NCI-H526 (cell line): ENCODE data around the gene UBL7.
A peak's percentile ranks its signal among the peaks of the same experiment; 100 is the strongest.
"Not testable (repeated sequence)": the region's sequence is repeated elsewhere in the genome, so short reads cannot be mapped to it uniquely, and the experiment has no call there.

Experiments
- DNase-seq, 2 experiments: peaks; one replicate each; lab custom pipeline; 2025; lab: John Stamatoyannopoulos, UW

The UBL7 gene

GRCh38 chr15:74460871-74461846 is at the start of gene UBL7:
UBL7 (minus strand) TSS chr15:74461160; CDS start chr15:74458867, 2,293 bp downstream.
- peak; percentile 98 to 99 for DNase-seq

DNA sequence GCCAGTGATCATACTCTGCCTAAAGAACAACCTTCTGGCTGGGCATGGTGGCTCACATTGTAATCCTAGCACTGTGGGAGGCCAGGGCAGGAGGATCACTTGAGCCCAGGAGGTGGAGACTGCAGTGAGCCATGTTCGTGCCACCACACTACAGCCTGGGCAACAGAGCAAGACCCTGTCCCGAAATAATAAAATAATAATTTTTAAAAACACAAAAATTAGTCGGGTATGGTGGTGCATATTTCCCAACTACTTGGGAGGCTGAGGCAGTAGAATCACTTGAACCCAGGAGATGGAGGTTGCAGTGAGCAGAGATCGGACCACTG is 45.5 kb upstream of the UBL7 start:
- no peak for DNase-seq

GRCh38 chr15:74505837-74506514 is 45.0 kb upstream of the UBL7 start:
- no peak for DNase-seq

GRCh38 chr15:74504836-74505235 is 43.9 kb upstream of the UBL7 start:
- no peak for DNase-seq

DNA sequence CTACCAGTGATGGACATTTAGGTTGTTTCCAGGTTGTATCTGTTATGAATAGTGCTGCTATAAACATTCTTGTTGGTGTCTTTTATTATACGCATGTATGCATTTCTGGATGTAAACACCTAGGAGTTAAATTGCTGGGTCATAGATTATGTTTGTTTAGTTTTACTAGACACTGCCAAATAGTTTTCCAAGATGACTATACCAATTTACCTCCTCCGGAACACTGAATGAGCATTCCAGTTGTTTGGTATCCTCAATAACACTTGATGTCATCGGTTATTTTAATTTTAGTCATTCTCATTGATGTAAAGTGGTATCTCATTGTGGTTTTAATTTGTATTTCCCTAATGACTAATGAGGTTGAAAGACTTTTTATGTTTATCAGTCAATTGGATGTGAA is 43.5 kb upstream of the UBL7 start:
- no peak for DNase-seq

- DNase-seq: no peak
These were observed 41.3 kb upstream of the UBL7 start for GRCh38 chr15:74502301-74502700.

DNA sequence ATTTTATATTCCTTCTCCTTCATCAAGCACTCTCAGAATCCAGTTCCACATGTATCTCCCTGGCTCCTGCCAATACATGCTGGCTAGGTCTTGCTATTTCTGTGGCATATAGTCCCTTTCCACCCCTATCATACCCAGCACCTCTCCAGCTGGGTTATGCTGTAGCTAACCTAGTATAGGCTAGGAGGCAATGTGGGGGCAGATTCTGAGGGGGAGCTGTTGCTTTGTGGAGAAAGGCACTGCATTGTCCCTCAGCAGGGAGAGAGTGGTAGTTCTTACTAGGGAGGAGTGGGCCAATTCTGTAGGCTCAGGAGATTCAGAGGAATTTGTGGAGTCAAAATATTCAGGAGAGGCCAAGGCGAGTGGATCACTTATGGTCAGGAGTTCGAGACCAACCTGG is 39.4 kb upstream of the UBL7 start:
- no peak for DNase-seq

DNA sequence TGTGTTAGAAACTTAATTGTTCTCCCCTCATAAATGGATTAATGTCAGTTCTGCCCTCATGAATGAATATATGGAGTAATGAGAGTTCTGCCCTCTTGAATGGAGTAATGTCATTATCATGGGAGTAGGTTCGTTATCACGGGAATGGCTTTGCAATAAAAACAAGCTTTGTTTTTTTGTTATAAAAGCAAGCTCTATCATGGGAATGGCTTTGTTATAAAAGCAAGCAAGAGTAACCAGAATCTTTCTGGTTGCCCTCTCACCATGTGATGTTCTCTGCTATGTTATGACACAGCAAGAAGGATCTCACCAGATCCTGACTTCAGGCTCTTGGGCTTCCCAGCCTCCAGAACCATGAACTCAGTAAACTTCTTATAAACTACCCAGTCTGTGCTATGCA is 38.4 kb upstream of the UBL7 start:
- DNase-seq: no peak

GRCh38 chr15:74497584-74497983 is 36.6 kb upstream of the UBL7 start:
- DNase-seq: peak in 1 of 2 experiments; percentile 8

- DNase-seq: no peak
These were observed 35.7 kb upstream of the UBL7 start for GRCh38 chr15:74496648-74497047.

DNA sequence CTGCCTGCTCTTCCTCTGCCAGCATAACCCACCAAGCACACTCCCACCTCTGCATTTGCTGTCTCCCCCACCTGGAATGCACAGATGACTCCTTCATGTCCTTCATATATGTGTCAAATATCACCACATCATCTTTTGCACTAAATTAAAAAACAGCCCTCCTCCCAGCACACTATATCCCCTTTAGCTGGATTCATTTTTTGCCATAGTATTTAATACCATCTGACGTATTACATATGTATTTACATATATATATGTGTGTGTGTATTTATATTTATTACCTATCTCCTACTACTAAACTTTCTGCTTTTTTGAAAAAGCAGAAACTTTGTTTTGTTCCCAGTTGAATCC is 29.4 kb upstream of the UBL7 start:
- no peak for DNase-seq

DNA sequence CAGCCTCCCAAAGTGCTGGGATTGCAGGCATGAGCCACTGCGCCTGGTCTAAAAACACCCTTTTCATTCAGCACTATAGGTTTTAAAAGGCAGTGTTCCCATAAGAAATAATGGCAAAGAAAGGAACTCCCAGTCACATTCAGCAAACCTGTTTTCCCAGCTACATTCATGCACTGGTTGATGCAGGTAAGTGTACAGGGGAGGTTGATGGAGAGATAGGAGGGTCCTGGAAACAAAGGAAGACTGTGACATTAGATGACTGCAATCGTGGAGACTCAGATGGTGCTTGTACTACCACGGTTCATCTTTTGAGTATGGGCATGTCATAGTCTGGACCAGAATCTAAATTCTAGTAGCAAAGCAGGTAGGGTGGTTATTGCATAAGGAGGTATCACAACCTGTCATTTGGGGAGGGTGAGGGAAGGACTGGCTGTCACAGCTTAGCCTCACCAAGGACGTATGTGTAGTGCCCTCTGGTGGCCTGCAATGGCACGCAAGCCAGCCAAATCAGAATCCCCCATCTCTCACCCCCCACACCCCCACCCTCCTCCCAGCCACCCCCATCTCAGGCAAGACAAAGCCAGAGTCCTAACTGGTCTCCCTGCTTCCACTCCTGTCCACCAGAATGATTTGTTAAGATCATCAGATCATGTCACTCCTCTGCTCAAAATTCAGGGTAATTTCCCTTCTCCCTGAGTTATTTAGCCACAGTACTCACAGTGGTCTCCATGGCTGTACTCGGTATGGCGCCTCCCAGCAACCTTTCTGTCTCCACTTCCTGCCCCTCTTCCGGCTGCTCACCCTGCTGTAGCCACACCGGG is 28.8 kb upstream of the UBL7 start:
- peak; percentile 38 to 82 for DNase-seq

DNA sequence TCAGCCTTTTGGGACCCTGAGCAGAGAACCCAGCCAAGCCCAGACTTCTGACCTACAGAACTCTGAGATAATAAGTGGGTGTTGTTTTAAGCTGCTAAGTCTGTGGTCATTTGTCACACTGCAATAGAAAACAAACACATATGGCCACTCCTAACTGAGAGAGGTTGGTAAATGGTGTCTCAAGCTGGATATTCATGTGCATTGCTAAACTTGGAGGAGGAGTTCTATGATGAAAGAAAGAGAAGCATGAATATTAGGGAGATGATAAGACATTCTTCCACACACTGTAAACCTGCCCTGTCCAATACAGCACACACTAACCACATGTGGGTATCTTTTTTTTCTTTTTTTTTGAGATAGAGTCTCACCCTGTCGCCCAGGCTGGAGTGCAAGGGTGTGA is 27.8 kb upstream of the UBL7 start:
- no peak for DNase-seq

DNA sequence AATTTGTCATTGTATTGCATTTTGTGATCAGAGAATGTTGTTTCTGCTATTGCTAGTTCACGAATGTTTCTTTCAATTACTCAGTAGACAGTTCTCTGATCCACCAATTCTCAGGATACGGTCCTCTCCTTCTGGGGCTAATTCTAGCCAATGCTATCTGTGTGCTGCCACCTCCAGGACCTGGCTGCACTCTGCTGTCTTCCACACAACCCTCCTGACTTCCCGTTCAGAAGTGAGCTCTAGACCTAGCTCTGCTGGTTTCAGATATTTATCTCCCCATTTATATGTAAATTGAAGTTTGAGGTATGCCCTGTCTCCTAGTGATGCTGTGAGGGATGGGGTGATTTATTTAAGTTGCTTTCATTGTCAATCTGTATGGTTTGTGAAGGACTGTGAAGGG is 21.7 kb upstream of the UBL7 start:
- peak; percentile 7 to 44 for DNase-seq

GRCh38 chr15:74480364-74480763 is 19.4 kb upstream of the UBL7 start:
- DNase-seq: not testable (repeated sequence)

- not testable (repeated sequence) for DNase-seq
These were observed 10.7 kb upstream of the UBL7 start for GRCh38 chr15:74471621-74472020.

DNA sequence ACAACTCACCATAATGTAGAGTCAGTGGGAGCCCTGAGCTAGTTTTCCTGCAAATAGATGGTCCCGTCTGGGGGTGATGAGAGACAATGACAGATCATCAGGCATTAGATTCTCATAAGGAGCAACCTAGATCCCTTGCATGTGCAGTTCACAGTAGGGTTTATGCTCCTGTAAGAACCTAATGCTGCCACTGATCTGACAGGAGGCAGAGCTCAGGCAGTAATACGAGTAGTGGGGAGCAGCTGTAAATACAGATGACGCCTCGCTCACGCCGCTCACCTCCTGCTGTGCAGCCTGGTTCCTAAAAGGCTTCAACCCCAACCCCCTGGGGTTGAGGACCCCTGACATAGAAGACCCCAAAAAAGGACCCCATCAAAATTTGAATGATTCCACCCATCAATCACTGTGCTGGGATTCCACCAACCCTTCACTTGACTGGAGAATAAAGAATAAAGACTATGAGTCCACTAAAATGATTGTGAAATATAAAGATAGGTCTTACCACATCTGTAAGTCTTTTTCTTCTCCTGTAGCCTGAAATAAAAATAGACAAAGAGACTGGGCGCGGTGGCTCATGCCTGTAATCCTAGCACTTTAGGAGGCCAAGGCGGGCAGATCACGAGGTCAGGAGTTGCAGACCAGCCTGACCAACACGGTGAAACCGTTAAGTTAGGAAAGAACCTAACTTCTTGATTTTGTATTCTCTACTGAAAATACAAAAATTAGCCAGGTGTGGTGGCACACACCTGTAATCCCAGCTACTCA is 9.9 kb upstream of the UBL7 start:
- DNase-seq: no peak

DNA sequence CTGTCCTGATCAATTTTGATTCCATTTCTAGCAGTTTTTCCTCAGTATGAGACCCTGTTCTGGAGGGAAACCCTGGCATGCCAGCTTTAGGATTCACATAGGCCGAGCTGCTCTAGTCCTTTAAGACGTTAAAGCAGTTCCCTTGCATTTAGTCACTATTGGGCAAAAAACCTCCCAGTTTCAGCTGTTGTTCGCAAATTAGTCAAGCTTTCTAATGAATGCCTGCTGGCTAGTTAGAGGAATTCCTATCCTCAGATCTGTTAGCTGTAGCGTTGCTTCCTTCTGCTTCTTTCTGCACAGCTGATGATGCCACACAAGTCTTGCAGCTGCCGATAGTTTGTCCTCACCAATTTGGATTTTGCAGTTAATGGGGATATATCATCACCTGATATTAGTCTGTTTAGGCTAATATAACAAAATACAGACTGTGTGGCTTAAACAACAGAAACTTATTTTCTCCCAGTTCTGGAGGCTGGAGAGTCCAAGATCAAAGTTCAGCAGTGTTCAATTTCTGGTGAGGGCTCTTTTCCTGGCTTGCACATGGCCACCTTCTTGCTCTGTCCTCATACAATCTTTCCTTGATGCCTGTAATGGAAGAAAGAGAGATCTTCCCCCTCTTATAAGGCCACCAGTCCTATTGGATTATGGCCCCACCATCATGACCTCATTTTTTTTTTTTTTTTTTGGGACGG is 7.5 kb upstream of the UBL7 start:
- no peak for DNase-seq

- DNase-seq: no peak
These were observed 5.6 kb upstream of the UBL7 start for GRCh38 chr15:74466570-74466969.

DNA sequence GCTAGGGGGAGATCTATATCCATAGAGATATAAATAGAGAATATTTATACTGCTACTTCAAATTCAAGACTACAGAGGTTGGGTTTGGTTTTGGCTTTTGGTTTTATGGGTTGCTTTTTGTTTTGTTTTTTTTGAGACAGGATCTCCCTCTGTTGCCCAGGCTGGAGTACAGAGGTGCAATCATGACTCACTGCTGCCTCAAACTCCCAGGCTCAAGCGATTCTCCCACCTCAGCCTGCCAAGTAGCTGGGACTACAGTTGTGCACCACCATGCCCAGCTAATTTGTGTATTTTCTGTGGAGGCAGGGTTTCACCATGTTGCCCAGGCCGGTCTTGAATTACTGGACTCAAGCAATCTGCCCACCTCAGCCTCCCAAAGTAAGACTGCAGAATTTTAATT is 3.9 kb upstream of the UBL7 start:
- DNase-seq: no peak

- DNase-seq: no peak
These were observed 3.3 kb upstream of the UBL7 start for GRCh38 chr15:74464216-74464615.
